GM12865 (cell line): ENCODE results near the gene MSRB3.

ENCODE experiments used
- DNase-seq: peaks from one replicate; pipeline ENCODE4 v3.0.0; 2010; ENCODE audit warnings: low read depth
- H3K4me3 ChIP-seq: 2 replicates; pipeline ENCODE4 v1.5.1; 2011; ENCODE audit warnings: mild to moderate bottlenecking, low read depth, low read length, control low read depth
- TF ChIP-seq, protein P1 (sequence below): IDR thresholded peaks from 2 replicates; pipeline ENCODE4 v1.5.1; 2011; ENCODE audit warnings: low read length, control low read depth, low read depth, inconsistent platforms; ENCODE audit not compliant: insufficient read depth; ENCODE audit errors: missing control alignments

MSRB3 gene

DNA sequence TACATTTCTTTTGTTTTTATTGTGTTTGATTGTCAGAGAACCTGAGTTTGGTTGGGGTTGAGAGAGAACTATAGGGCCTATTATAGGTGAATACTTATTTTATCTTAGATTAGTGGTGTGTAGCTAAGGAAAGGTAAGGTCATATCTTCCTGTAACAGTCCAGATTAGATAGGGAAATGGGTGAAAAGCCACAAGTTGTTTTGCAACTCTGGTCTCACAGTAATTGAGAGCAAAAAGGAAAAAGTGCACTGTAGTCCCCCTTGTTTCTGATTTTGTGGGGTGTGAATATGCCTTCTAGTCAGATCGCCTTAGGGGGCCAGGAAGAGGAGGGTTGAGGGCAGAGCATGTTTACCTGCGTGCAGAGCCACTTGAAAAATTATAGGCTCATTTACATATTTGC, 8.9 kb downstream of the MSRB3 start:
- DNase-seq: no peak
- H3K4me3 ChIP-seq: no peak overlapping the region
- TF ChIP-seq, protein P1, sequence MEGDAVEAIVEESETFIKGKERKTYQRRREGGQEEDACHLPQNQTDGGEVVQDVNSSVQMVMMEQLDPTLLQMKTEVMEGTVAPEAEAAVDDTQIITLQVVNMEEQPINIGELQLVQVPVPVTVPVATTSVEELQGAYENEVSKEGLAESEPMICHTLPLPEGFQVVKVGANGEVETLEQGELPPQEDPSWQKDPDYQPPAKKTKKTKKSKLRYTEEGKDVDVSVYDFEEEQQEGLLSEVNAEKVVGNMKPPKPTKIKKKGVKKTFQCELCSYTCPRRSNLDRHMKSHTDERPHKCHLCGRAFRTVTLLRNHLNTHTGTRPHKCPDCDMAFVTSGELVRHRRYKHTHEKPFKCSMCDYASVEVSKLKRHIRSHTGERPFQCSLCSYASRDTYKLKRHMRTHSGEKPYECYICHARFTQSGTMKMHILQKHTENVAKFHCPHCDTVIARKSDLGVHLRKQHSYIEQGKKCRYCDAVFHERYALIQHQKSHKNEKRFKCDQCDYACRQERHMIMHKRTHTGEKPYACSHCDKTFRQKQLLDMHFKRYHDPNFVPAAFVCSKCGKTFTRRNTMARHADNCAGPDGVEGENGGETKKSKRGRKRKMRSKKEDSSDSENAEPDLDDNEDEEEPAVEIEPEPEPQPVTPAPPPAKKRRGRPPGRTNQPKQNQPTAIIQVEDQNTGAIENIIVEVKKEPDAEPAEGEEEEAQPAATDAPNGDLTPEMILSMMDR: no peak

DNA sequence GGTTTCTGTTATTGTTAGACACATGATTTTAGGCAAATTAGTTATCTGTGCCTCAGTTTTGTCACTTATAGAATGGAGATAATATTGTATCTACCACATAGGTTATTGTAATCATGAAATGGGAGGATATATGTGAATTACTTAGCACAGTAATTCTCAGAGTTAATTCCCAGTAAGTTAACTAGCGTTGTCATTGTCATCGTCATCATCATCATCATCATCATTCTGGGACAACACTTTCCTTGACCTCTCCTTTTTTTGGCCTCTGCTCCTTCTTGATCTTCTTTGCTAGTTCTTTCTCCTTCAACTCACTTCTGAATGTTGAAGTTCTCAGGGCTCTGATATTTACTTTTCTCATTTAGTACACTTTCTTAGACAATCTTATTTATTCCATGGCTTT, 13.8 kb downstream of the MSRB3 start:
- no peak for DNase-seq
- TF ChIP-seq, protein P1: no peak

DNA sequence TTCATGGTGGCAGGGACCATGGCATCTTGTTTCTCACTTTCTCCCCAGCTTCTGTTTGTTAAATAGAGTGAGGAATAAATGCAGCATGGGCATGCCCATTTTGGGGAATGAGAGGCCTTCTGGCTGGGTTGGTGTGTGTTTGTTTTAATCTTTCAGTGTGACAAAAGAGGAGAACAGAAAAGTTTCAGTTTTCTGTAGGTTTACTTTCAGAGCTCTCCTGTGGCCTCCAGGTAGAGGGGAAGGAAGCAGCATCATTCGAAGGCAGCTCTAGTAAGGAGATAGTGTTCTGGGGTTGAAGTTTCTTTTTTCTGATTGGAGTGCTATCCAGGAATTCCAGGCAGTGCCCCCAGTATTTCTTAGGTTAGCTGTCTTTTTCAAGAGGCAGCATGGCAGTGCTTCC, 15.3 kb downstream of the MSRB3 start:
- TF ChIP-seq, protein P1: no peak
- H3K4me3 ChIP-seq: no peak overlapping the region
- peak; percentile 18 for DNase-seq

More for the DNA sequence above, 13.8 kb downstream of the MSRB3 start:
- no peak overlapping the region for H3K4me3 ChIP-seq

DNA sequence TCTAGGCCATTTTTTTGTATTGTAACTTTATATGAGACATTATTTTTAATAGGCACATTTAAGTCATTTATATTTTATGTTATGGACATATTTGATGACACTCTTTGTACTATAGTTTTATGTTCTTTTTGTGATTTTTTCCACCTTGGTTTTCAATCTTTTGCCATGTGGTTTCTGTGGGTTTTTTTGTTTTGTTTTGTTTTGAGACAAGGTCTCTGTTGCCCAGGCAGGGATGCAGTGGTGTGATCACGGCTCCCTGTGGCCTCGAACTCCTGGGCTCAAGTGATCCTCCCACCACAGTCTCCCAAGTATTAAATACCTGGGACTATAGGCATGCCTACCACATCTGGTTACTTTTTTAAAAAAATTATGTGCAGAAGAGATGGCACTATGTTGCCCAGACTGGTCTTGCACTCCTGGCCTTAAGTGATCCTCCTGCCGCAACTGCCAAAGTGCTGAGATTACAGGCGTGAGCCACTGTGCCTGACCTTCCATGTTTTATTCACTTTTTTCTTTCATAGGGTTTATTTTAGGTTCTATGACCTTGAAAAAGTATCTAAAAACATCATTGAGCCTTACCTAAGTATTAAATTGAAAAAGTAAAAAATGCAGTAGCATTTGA, 16.3 kb downstream of the MSRB3 start:
- no peak overlapping the region for H3K4me3 ChIP-seq
- TF ChIP-seq, protein P1: no peak
- no peak for DNase-seq

DNA sequence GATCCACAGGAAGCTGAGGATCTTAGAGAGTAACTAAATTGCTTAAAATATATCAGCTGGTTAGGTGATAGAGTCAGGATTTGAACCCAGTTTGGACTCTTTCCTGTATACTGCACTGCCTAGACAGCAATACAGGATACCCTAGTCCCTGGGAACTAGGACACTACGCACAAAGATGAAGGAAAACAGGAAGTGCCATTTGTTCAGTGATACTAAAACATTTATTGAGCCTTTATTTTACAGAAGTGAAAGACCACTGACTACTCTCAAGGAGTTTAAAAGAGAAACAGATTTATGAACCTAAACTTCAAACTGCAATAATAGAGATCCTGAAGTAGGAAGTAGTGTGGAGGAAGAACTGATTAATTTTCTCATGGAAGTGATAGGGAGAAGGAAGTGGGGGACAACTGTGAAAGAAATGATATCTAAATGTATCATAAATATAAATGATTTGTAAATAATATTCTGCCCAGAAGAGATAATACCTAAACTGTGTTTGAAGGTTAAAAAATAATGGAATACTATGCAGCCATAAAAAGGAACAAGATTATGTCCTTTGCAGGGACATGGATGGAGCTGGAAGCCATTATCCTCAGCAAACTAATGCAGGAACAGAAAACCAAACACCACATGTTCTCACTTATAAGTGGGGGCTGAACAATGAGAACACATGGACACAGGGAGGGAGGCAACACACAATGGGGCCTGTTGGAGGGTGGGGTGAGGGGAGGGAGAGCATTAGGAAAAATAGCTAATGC, 18.2 kb downstream of the MSRB3 start:
- TF ChIP-seq, protein P1: no peak
- no peak for DNase-seq
- H3K4me3 ChIP-seq: no peak overlapping the region

DNA sequence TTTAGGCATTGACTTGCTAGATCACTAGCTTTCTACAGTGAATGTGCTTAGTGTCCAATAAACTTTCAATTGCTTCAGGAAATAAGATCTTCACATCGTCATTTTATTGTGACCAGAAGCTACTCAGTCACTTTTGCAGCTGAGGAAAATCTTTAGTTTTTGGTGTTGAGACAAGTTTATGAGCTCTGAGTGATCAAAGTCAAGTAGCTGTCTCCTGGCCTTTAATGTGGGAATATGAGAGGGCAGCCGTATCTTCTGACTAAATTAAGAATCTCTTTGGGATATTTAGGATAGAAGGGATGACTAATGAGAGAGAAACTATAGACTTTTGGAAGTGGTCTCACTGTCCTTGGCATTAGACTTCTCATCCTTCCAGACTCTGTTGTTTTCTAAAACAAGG, 21.6 kb downstream of the MSRB3 start:
- TF ChIP-seq, protein P1: no peak
- H3K4me3 ChIP-seq: no peak overlapping the region
- no peak for DNase-seq
